Esophagus muscularis mucosa (tissue), 4 donors: ENCODE measurements around the gene PEPD.

ENCODE experiments used
- EP300 ChIP-seq: sonication (generic); formaldehyde crosslinking; IDR thresholded peaks from one replicate; pipeline ENCODE4 v1.6.1; 2017; ENCODE audit warnings: antibody characterized with exemption
- POLR2A ChIP-seq: fragments of 450-650 bp; IDR thresholded peaks from one replicate; pipeline ENCODE4 v1.6.1; 2017; ENCODE audit warnings: antibody characterized with exemption, moderate library complexity, mild to moderate bottlenecking, low read depth
- POLR2AphosphoS5 ChIP-seq, 2 donors: sonication (generic); formaldehyde crosslinking; IDR thresholded peaks; one replicate each; pipeline ENCODE4 v1.6.1; 2017; ENCODE audit warnings: antibody characterized with exemption in 2 of 2
- TF ChIP-seq, protein P1 (sequence below), 3 experiments: fragments of 200-600 bp in 2 of 3; fragments of 450-650 bp in 1 of 3; sonication (generic) in 2 of 3; IDR thresholded peaks; one replicate each; pipeline ENCODE4 v1.5.1; 2017 to 2019; ENCODE audit warnings: antibody characterized with exemption in 3 of 3, mild to moderate bottlenecking in 2 of 3, moderate library complexity in 1 of 3

DNA sequence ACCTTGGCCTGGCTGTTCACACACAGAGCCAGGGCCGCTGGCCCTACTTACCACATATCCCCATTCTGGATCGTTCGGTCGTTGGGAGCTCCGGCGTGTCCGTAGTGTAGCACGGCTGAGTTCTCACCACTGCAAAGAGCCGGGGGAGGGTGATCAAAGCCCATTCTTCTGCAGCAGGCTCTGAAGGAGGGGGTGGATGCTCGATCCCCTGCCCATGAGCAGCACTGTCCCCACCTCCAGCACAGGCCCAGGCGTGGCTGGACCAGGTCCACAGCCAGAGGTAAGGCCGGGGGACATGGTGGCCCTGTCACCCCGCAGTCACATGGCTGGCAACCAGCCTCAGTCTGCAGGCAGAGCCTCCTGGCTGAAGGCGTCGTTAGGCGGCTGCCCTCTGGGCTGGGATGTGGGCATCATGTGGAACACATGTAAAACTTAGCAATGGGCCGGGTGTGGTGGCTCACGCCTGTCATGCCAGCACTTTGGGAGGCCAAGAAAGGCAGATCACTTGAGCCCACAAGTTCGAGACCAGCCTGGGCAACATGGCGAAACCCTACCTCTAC lies 109.9 kb downstream of the PEPD start:
- TF ChIP-seq POLR2AphosphoS5 (IDR thresholded peaks at IDR 0.05) = no peak
- TF ChIP-seq, protein P1, sequence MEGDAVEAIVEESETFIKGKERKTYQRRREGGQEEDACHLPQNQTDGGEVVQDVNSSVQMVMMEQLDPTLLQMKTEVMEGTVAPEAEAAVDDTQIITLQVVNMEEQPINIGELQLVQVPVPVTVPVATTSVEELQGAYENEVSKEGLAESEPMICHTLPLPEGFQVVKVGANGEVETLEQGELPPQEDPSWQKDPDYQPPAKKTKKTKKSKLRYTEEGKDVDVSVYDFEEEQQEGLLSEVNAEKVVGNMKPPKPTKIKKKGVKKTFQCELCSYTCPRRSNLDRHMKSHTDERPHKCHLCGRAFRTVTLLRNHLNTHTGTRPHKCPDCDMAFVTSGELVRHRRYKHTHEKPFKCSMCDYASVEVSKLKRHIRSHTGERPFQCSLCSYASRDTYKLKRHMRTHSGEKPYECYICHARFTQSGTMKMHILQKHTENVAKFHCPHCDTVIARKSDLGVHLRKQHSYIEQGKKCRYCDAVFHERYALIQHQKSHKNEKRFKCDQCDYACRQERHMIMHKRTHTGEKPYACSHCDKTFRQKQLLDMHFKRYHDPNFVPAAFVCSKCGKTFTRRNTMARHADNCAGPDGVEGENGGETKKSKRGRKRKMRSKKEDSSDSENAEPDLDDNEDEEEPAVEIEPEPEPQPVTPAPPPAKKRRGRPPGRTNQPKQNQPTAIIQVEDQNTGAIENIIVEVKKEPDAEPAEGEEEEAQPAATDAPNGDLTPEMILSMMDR (IDR thresholded peaks at IDR 0.05) = no peak
- TF ChIP-seq POLR2A = no peak
- TF ChIP-seq EP300 = no peak
